HG03280 (cell line): Measurements from ENCODE around the gene MRC2.
"Not testable (repeated sequence)": the region's sequence is repeated elsewhere in the genome, so short reads cannot be mapped to it uniquely, and the experiment has no call there.

Experiments used
- ATAC-seq: cut with Tn5 transposase; IDR thresholded peaks from one replicate; pipeline ENCODE4 v1.9.1; 2021; ENCODE audit warnings: mild to moderate bottlenecking, moderate library complexity; ENCODE audit not compliant: unreplicated experiment

MRC2 gene

GRCh38 chr17:62613095-62613494 lies 14.4 kb upstream of the MRC2 start:
- ATAC-seq: not testable (repeated sequence)

GRCh38 chr17:62614142-62614541 lies 13.3 kb upstream of the MRC2 start:
- ATAC-seq: no peak

GRCh38 chr17:62615503-62615902 lies 12.0 kb upstream of the MRC2 start:
- no peak for ATAC-seq

GRCh38 chr17:62616993-62617893 lies 10.2 kb upstream of the MRC2 start:
- no peak for ATAC-seq

- no peak for ATAC-seq
Observed at GRCh38 chr17:62617894-62618472, 9.5 kb upstream of the MRC2 start.

GRCh38 chr17:62618647-62619416 lies 8.6 kb upstream of the MRC2 start:
- no peak for ATAC-seq

GRCh38 chr17:62619417-62620155 lies 7.9 kb upstream of the MRC2 start:
- no peak for ATAC-seq

GRCh38 chr17:62621223-62621622 lies 6.2 kb upstream of the MRC2 start:
- ATAC-seq: no peak

- ATAC-seq: no peak
Observed at GRCh38 chr17:62625184-62625869, 2.1 kb upstream of the MRC2 start.

GRCh38 chr17:62625870-62626200 lies 1.6 kb upstream of the MRC2 start:
- ATAC-seq: no peak

- ATAC-seq: no peak
Observed at GRCh38 chr17:62626719-62627218, 701 bp upstream of the MRC2 start.

GRCh38 chr17:62627904-62628633 lies 599 bp downstream of the MRC2 start:
- ATAC-seq: no peak

- ATAC-seq: no peak
Observed at GRCh38 chr17:62628831-62629555, 1.5 kb downstream of the MRC2 start.

- no peak for ATAC-seq
Observed at GRCh38 chr17:62629556-62630364, 2.3 kb downstream of the MRC2 start.

- no peak for ATAC-seq
Observed at GRCh38 chr17:62630365-62631085, 3.1 kb downstream of the MRC2 start.

- ATAC-seq: no peak
Observed at GRCh38 chr17:62631086-62631935, 3.8 kb downstream of the MRC2 start.
